Left colon (tissue), 2 donors: ENCODE data around the gene CD9. TPM values are rescaled to one million over a fixed set of nuclear protein-coding genes. Genes with fewer than 3 reads are reported as not detected.
A peak's percentile ranks its signal among the peaks of the same experiment; 100 is the strongest.
"Not testable (repeated sequence)": the region's sequence is repeated elsewhere in the genome, so short reads cannot be mapped to it uniquely, and the experiment has no call there.

Experiments
- ATAC-seq: fragments of 200-7000 bp; cut with Tn5 transposase; one replicate; pipeline ENCODE4 v1.9.1; 2020; ENCODE audit warnings: mild to moderate bottlenecking, moderate library complexity
- DNase-seq, 2 donors: peaks; one replicate each; pipeline ENCODE4 v3.0.0-alpha.2; 2020
- intact Hi-C, 2 donors: fragments of 100-400 bp; cut with DNase I in 1 of 2; cut with micrococcal nuclease in 1 of 2; formaldehyde crosslinking; loops; one replicate each; pipeline versions ENCODE4 v1.11.2 to v1.14.0; 2022; cut with DNase I, micrococcal nuclease
- long read RNA-seq: library from polyadenylated mRNA; unstranded; transcript quantifications from one replicate; pipeline ENCODE4 v2.0.0, GENCODE V29; 2021
- total RNA-seq, 2 donors: library from RNA; stranded (reverse); fragmentation: NEBNext Ultra II Directional; extraction: Animal tissue kit (Norgen Biotek cat#: 25700); gene quantifications; one replicate each; pipeline ENCODE4 v1.2.1, GENCODE V29; 2021
- donor health status: DM: no; HTN: no; CAD: no.
- donor health status: DM: yes; HTN: yes; CAD: no.

CD9 gene, protein sequence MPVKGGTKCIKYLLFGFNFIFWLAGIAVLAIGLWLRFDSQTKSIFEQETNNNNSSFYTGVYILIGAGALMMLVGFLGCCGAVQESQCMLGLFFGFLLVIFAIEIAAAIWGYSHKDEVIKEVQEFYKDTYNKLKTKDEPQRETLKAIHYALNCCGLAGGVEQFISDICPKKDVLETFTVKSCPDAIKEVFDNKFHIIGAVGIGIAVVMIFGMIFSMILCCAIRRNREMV
- 100 to 1,000 TPM; 574 to 766 TPM for total RNA-seq
- long read RNA-seq, transcript CD9-201 (8 exons, 1,218 nt) = major isoform, 1,048 of 1,101 reads
- long read RNA-seq, partial matches to known transcripts = 20 of 1,101 reads
- long read RNA-seq, other reads (novel, unspliced or antisense) = 29 of 1,101 reads

DNA sequence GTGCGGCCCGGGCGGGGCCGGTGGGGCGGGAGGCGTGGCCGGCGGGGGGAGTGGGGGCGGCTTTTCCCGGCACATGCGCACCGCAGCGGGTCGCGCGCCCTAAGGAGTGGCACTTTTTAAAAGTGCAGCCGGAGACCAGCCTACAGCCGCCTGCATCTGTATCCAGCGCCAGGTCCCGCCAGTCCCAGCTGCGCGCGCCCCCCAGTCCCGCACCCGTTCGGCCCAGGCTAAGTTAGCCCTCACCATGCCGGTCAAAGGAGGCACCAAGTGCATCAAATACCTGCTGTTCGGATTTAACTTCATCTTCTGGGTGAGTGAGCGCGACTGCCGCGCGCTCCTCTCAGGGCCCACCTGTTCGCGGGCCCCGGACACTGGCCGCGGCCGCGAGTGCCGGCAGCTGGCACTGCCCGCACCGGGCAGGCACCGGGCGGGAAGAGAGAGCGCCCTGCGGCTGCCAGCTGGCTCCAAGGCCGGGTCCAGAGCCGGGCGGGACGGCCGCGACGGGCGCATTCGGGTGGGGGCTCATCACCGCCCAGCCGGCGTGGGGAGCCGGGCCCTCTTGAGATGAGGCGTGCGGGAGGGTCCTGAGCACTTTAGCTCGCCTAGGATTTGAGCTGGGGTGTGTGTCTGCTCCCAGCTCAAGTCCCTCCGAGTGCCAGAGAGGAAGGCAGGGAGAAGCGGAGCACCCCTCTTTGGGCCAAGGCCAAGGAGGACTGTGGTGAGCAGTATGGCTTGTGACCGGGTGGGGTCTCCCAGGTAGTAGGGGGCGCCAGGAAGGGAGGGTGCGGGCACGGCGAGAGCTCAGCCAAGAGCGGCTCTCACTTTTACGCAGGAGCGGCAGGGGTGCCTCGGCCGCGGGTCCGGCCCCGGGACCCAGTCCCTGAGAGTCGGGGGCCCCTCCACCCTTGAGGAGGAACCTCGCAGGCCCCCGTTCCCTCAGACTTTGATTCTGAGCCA, at the start of gene CD9:
TSS of gene CD9 (plus strand) at position 145 of the 957 bp plus-strand sequence. CDS start at position 245, 100 bp downstream.
- intact Hi-C loops = no loop called here
- DNase-seq = peak; percentile 84 to 89
- ATAC-seq = peak; percentile 53

DNA sequence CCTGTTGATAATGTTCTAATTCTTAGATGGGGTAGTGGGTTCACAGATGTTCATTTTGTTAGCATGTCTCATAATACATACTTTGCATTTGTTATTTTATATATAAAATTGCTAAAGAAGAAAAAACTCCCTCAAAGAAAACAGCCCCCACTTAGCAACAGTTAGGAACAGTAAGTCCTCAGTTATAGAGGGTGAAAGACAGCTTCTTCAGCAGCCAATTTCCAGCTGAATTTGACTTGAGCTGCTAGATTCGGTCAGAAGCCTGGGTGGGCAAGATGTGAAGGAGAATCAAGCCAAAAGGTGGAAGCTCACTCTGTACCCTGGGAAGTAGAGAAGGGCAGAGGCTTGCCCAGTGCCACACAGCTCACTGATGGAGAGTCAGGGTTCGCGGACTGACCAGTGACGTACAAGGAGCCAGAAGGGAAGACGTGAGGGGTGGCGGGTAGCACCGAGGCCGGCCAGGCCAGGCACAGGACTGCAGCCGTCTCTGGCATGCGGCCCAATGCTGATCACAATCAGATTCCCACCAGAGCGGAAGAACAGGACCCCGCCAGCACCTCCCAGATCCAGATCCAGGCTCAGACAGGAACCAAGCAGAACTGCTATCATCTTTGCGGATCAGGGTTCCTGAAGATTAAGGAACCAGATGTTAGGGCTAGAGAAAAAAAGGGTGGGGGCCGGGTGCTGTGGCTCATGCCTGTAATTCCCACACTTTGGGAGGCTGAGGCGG, 45.3 kb upstream of the CD9 start:
- DNase-seq (peak in 1 of 2 donors; percentile 32), ATAC-seq (no peak)
- intact Hi-C loops = no loop called here

DNA sequence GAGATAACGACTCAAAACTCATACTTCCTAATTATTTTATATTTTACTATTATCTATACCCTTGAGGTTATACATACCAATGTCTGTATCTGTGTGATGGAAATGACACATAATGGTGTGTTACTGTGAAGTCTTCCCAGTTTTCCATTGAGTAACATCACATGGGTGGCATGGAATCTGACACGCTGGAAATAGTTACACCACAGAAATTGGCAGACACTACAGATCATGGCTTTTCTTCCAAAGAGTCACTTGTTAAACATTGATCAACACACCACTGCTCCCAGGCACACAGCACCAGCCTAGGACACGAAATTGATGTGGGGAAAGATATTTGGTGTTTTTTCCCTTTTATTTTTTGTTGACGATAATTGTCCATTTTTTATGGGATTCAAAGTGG, 42.7 kb upstream of the CD9 start:
- intact Hi-C loops = no loop called here
- DNase-seq (no peak), ATAC-seq (no peak)

DNA sequence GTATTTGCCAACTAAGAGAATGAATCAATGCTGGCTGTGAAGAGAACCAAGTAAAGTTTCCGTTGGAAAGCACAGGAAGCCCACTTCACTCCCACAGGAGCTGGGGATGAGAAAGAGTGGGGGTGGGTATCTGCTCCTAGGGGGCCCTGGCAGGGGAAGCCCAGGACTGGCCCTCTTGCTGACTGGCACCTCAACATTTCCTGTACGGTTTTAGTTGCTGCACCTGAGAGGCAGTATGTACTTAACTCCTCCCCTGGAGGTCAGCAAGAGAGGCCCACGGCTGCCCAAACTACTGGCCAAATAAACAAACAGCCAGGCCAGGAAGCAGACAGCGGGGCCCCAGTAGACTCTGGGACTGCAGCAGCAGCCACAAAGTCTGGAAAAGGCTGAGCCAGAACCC, 41.9 kb upstream of the CD9 start:
- ATAC-seq (no peak), DNase-seq (no peak)
- intact Hi-C loops = no loop called here

DNA sequence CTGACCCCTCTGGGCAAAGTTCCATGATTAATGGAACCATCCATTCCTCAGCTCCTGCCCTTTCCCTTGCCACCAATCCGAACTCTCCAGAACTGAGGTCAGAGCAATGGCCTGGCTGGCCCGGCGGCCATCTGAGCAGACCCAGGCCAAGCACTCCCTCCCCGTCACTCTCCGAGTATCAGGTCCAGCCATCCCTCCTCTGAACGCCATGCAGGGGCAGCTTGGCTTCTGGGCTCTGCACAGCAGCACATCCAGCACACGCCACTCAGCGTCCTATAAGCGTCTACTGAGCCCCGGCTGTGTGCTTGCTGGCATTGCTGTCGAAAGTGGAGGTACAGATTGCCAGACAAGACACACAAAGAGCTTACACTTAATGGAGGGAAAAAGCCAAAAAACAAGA, 41.5 kb upstream of the CD9 start:
- intact Hi-C loops = no loop called here
- DNase-seq (no peak), ATAC-seq (no peak)

DNA sequence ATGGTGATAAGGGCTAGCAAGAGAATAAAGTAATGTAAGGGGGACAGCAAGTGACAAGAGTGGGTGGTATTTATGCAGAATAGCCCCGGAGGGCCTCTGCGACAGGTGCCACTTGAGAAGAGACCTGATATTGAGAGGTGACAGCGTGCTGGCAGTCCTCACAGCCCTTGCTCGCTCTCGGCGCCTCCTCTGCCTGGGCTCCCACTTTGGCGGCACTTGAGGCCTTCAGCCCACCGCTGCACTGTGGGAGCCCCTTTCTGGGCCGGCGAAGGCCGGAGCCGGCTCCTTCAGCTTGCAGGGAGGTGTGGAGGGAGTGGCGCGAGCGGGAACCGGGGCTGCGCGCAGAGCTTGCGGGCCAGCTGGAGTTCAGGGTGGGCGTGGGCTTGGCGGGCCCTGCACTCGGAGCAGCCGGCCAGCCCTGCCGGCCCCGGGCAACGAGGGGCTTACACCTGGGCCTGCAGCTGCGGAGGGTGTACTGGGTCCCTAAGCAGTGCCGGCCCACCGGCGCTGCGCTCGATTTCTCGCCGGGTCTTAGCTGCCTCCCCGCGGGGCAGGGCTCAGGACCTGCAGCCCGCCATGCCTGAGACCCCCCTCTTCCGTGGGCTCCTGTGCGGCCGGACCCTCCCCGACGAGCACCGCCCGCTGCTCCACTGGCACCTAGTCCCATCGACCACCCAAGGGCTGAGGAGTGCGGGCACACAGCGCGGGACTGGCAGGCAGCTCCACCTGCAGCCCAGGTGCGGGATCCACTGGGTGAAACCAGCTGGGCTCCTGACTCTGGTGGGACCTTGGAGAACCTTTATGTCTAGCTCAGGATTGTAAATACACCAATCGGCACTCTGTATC, 40.8 kb upstream of the CD9 start:
- ATAC-seq, intact Hi-C loops, DNase-seq: not testable (repeated sequence)

DNA sequence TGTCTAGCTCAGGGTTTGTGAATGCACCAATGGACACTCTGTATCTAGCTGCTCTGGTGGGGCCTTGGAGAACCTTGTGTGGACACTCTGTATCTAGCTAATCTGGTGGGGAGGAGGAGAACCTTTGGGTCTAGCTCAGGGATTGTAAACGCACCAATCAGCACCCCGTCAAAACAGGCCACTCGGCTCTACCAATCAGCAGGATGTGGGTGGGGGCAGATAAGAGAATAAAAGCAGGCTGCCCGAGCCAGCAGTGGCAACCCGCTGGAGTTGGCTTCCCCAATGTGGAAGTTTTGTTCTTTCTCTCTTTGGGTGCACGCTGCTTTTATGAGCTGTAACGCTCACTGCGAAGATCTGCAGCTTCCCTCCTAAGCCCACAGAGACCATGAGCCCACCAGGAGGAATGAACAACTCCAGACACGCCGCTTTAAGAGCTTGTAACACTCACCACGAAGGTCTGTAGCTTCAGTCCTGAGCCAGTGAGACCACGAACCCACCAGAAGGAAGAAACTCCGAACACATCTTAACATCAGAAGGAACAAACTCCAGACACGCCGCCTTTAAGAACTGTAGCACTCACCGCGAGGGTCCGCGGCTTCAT, 40.1 kb upstream of the CD9 start:
- DNase-seq, intact Hi-C loops, ATAC-seq: not testable (repeated sequence)

DNA sequence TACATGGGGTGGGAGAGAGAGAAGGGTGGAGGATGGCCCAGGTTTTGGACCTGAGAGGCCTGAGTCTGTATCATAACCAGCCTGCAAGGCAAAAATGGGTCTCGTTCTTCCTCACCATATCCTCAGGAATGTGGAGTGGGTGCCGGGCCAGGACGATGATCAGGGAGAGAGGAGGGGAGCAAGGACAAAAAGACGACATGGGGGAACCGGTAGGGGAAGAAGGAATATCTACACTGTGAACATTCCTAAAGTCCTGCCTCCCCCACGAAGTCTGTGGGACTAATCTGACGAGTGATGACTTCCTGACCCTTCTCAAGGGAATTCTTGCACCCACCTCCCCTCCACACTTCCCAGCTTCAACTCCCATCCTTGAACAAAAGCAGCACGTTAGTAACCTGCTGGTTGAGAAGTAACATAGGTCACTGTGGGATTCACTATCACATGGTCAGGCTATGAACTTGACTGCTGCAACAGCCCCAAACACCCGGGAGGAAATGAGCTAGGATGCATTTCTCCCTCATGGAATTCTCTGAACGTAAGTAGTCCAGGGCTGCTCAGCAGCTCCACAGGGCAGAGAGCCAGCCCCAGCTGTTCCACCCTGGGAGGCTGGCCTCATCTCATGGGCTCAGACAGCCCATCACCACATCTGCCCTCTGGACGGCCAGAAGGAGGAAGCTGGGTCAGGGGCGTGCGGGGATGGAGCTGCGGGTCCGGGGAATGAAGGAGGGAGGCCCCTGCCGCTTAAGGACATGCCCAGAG, 38.9 kb upstream of the CD9 start:
- ATAC-seq (no peak), DNase-seq (peak in 1 of 2 donors; percentile 24)
- intact Hi-C loops = no loop called here

DNA sequence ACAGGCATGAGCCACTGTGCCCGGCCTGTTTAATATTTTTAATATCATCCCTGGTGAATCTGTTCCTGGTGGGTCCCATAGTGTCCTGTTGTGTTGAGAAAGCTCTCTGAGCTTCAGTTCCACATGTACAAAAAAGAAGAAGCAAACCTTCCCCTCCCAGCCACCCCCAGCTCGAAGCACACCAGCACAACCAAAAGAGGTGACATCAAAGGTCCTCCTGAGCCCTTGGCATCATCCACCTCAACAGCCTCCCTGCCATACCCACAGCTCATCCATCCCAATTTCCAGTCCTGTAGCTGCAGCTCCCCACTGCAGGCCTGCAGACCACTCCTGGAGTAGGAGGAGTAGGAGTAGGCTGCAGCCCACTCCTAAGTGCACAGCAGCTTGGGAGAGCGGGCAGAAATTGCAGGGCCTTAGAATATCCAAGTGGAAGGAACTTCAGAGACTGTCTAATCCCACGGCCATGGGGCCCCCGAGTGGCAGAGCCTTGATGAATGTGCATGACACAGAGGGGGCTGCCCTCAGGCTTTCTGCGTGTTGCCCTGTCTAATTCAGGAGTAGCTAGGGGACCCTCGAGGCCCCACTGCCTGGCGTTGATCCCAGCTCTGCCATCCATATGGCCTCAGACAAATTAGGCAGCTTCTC, 36.7 kb upstream of the CD9 start:
- no peak for DNase-seq
- no peak for ATAC-seq
- intact Hi-C loops = no loop called here

DNA sequence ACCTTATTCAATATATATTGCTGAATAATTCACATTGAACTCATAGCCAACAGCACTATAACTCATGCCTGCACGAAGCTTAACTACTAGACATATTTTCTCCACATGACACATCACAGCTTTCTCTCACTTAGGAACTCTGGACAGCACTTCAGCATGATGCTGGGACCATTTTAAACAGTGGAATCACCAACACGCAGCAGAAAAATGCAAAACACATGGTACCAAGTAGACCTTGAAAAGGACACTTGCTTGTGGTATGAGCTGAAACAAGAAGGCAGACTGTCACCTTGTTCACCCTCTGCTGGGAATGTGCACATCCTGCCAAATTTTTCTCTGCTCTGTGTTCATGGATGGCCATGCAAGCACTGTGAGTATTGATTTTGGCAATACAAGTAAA, 34.8 kb upstream of the CD9 start:
- no peak for DNase-seq
- ATAC-seq = no peak
- intact Hi-C loops = no loop called here

DNA sequence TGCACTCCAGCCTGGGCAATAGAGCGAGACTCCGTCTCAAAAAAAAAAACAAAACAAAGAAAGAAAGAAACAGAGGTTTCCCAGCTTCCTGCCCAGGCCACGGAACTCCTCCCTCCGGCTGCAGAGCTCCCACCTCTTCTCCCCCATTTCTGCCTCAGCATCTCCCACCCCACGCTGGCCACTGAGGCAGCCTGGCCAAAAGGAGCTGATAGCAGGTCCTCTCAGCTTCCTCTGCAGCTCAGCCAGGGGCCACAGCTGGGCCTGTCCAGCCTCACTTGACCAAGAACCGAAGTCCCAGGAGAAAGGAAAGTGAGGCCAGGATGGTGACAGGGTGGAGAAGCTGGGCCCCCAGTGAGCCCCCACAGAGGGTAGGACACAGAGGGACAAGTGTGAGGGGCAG, 33.4 kb upstream of the CD9 start:
- intact Hi-C loops = no loop called here
- ATAC-seq = no peak
- no peak for DNase-seq

DNA sequence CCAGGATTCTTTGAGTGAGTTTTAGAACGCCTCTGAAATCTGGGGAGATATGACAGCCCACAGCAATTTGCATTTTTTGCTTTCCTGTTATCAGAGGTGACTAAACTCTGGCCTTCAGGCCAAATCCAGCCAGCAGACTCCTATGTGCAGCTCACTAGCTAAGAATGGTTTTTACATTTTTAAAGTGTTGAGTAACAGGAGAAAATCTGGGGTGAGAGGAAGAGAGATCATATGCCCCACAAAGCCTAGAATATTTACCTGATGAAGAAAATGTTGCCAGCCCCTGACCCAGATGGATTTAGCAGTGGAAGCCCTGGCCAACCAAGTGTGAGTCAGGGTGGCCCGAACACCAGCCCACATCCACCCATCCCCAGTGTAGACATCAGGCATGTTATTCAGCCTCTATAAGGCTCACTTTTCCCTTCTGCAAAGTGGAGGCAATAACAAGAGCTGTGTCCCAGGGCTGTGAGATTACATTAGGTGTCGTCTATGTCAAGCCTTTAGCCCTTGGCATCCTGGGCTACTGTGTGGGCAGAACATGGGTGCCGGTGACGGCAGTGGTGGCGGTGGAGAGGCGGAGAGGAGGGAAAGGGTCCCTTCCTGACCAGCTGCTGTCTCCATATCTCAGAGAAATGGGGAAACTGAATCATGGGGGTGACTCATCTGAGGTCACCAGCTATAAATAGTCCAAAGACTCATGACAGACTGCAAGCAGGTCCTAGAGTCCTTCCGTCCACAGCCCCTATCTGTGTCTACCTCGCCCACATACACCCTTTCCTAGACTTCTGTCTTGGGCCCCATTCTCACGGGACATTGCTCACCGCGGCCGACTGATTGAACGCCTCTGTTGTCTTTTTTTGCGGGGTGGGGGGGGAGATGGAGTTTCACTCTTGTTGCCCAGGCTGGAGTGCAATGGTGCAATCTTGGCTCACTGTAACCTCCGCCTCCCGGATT, 32.6 kb upstream of the CD9 start:
- intact Hi-C loops = no loop called here
- ATAC-seq (peak; percentile 44), DNase-seq (peak; percentile 28 to 37)

DNA sequence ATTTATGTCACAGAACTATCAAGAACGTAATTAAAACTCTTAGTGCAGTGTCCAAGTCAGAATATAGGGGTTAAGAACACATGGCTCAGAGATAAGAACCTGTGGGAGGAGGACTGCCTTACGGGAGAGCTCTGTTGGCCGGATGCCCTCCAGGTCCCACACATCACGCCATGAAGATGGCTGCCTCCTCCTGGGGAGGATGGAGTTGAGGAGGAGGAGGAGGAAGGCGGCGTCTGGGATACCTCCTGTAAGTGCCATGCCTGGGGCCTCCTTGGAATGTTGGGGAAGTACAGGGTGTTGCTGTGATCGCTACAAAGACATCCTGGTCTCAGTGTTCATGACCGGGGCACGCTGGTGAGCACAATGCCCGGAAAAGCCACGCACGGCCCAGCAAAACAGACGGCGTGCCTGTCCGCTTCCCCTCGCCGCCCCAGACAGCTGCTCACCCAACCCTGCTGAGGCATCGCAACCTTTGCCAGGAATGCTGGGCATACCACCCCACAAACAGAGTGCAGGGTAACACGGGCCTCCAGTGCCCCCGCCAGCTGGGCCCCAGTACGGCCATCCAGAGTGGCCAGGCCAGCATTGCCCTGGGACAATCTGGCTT, 28.7 kb upstream of the CD9 start:
- DNase-seq = no peak
- no peak for ATAC-seq
- intact Hi-C loops = no loop called here

DNA sequence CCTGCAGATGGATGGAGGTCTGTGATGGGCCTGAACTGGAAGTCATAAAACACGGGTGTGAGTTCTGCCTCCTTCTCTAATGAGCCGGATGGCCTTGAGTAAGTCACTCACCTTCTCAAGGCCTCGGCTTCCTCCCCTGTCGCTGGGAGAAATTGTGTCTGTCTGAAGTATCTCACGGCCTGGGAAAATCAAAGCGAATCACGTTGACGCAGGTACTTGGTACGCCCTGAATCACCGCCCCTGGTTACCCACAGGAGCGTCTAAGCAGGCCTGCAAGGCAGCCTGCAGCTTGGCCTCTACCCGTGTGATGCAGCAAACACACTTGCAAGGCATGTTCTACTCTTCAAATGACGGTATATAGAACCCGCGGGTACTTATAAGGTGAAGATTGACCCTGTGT, 28.1 kb upstream of the CD9 start:
- no peak for DNase-seq
- intact Hi-C loops = no loop called here
- ATAC-seq = no peak

DNA sequence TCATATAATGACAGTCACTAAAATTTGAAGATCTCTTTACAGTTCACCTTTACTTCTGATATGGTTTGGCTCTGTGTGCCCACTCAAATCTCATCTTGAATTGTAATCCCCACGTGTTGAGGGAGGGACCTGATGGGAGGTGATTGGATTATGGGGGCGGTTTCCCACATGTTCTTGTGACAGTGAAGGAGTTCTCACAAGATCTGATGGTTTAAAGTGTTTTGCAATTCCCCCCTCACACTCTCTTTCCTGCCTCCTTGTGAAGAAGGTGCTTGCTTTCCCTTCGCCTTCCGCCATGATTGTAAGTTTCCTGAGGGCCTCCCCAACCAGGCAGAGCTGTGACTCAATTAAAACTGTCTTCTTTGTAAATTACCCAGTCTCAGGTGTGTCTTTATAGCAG, 27.3 kb upstream of the CD9 start:
- no peak for ATAC-seq
- no peak for DNase-seq
- intact Hi-C loops = no loop called here
